Measurements from ENCODE around the gene ARMH3.

DNA sequence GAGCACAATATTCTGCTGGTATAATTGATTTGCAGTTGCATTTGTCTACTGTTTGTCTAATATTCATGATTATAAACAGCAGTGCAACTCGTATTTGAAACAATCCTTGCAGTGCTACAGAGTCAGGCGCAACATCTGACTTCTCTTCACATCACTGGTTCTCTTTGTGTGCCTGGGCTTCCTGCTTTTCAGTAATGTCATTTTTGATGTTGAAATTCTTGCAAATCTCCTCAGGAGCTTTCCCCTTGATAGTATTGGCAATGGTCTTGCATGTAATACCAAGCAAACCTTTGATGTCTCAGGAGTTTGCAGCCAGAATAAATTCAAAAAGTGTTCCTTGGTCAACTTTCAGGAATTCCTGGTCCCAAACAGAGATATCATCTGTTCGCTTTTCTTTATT lies 29.4 kb upstream of the ARMH3 start:
- TF ChIP-seq, protein P1, sequence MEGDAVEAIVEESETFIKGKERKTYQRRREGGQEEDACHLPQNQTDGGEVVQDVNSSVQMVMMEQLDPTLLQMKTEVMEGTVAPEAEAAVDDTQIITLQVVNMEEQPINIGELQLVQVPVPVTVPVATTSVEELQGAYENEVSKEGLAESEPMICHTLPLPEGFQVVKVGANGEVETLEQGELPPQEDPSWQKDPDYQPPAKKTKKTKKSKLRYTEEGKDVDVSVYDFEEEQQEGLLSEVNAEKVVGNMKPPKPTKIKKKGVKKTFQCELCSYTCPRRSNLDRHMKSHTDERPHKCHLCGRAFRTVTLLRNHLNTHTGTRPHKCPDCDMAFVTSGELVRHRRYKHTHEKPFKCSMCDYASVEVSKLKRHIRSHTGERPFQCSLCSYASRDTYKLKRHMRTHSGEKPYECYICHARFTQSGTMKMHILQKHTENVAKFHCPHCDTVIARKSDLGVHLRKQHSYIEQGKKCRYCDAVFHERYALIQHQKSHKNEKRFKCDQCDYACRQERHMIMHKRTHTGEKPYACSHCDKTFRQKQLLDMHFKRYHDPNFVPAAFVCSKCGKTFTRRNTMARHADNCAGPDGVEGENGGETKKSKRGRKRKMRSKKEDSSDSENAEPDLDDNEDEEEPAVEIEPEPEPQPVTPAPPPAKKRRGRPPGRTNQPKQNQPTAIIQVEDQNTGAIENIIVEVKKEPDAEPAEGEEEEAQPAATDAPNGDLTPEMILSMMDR (IDR thresholded peaks at IDR 0.05 in 8 of 11, conservative IDR thresholded peaks at IDR 0.05 in 3 of 11), result no peak
- TF ChIP-seq POLR2A (IDR thresholded peaks at IDR 0.05), result no peak
